HFF-Myc (cell line): Measurements from ENCODE around the gene ZBTB21.

ENCODE experiments used
- DNase-seq: peaks from one replicate; pipeline ENCODE4 v3.0.0-alpha.2; 2011; ENCODE audit warnings: low read depth; ENCODE audit errors: extremely low read depth
- H3K4me3 ChIP-seq: replicated peaks from 2 replicates; pipeline ENCODE4 v1.5.1; 2011; ENCODE audit warnings: low read depth, mild to moderate bottlenecking, control low read depth, low read length
- CTCF ChIP-seq: IDR thresholded peaks from 2 replicates; pipeline ENCODE4 v1.5.1; 2012; ENCODE audit warnings: mild to moderate bottlenecking, low read depth, low read length, control low read depth; ENCODE audit errors: missing control alignments

ZBTB21 gene

GRCh38 chr21:42013931-42014330 is 3.8 kb upstream of the ZBTB21 start:
- TF ChIP-seq CTCF: no peak
- no peak overlapping the region for H3K4me3 ChIP-seq
- DNase-seq: no peak

GRCh38 chr21:42013376-42013775 is 3.2 kb upstream of the ZBTB21 start:
- TF ChIP-seq CTCF: no peak
- DNase-seq: no peak
- H3K4me3 ChIP-seq: no peak overlapping the region

GRCh38 chr21:42012763-42013329 is 2.7 kb upstream of the ZBTB21 start:
- H3K4me3 ChIP-seq: no peak overlapping the region
- no peak for DNase-seq
- TF ChIP-seq CTCF: no peak

GRCh38 chr21:42012344-42012743 is 2.2 kb upstream of the ZBTB21 start:
- no peak overlapping the region for H3K4me3 ChIP-seq
- no peak for DNase-seq
- no peak for TF ChIP-seq CTCF

GRCh38 chr21:42010507-42011495 is 641 bp upstream of the ZBTB21 start:
- no peak for DNase-seq
- no peak for TF ChIP-seq CTCF
- peak overlapping the region; percentile 76 for H3K4me3 ChIP-seq

GRCh38 chr21:42009018-42009830 is 936 bp downstream of the ZBTB21 start:
- peak overlapping the region; percentile 76 for H3K4me3 ChIP-seq
- TF ChIP-seq CTCF: no peak
- no peak for DNase-seq
